ENCODE measurements around the gene TFAP2A.

Gene TFAP2A

DNA sequence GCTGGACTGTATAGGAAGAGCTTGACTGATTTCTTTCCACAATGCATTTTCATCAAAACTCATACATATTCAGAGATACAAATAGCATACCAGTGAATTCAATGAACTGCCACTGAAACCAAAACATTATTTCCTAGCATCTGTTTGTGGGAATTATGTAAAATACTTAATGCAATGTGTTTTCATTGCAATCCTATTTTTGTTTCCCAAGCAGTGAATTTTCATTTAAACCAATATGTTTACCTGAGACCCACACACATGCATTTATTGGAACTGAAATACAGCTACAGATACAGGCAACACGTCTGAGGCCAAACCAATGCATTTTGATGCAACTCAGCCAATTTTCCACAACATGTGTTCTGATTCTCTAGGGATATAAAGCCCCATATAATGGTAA is 33.2 kb upstream of the TFAP2A start (continued):
- TF ChIP-seq, protein P1, sequence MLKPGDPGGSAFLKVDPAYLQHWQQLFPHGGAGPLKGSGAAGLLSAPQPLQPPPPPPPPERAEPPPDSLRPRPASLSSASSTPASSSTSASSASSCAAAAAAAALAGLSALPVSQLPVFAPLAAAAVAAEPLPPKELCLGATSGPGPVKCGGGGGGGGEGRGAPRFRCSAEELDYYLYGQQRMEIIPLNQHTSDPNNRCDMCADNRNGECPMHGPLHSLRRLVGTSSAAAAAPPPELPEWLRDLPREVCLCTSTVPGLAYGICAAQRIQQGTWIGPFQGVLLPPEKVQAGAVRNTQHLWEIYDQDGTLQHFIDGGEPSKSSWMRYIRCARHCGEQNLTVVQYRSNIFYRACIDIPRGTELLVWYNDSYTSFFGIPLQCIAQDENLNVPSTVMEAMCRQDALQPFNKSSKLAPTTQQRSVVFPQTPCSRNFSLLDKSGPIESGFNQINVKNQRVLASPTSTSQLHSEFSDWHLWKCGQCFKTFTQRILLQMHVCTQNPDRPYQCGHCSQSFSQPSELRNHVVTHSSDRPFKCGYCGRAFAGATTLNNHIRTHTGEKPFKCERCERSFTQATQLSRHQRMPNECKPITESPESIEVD (tag by site-specific recombination; IDR thresholded peaks at IDR 0.05), result no peak
- TF ChIP-seq ZNF223 (tag by site-specific recombination; IDR thresholded peaks at IDR 0.05), result no peak
- no peak for TF ChIP-seq ZEB2 (tag by site-specific recombination; IDR thresholded peaks at IDR 0.05)
- TF ChIP-seq, protein P2, sequence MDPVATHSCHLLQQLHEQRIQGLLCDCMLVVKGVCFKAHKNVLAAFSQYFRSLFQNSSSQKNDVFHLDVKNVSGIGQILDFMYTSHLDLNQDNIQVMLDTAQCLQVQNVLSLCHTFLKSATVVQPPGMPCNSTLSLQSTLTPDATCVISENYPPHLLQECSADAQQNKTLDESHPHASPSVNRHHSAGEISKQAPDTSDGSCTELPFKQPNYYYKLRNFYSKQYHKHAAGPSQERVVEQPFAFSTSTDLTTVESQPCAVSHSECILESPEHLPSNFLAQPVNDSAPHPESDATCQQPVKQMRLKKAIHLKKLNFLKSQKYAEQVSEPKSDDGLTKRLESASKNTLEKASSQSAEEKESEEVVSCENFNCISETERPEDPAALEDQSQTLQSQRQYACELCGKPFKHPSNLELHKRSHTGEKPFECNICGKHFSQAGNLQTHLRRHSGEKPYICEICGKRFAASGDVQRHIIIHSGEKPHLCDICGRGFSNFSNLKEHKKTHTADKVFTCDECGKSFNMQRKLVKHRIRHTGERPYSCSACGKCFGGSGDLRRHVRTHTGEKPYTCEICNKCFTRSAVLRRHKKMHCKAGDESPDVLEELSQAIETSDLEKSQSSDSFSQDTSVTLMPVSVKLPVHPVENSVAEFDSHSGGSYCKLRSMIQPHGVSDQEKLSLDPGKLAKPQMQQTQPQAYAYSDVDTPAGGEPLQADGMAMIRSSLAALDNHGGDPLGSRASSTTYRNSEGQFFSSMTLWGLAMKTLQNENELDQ (tag by site-specific recombination; IDR thresholded peaks at IDR 0.05; ENCODE audit: low read depth), result no peak
- TF ChIP-seq ZNF624 (tag by site-specific recombination; IDR thresholded peaks at IDR 0.05), result no peak

DNA sequence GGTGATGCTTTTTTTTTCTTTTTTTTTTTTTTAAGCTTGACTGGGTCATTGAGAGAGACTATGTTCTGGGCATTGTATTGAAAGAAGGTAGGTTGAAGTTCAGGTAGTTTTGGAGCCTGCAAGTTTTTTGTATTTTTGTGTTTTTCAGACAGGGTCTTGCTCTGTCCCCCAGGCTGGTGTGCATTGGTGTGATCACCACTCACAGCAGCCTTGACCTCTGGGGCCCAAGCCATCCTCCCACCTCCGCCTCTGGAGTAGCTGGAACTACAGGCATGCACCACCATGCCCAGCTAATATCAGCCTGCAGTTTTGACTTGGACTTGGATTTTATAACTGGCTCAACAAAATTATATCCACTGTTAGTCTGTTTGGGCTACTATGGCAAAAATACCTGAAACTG is 31.7 kb upstream of the TFAP2A start:
- Histone ChIP-seq H3K9me3 (ENCODE audit: control insufficient read depth, insufficient read depth, low read depth, low read length) (no peaks in the 10 kb centered on the region), H3K36me3 (ENCODE audit: control insufficient read depth in 2 of 2, insufficient read depth in 1 of 2, low read length in 2 of 2) (no peaks in the 10 kb centered on the region), H3K4me1 (ENCODE audit: control insufficient read depth, insufficient read depth, low read length) (no peaks in the 10 kb centered on the region), H3K27ac (ENCODE audit: extremely low read depth, low read depth, low read length) (no peak overlapping the region), H3K4me3 (ENCODE audit: low read depth, low read length) (no peak overlapping the region)
- POLR2A ChIA-PET, result no interaction called here
- CTCF ChIA-PET, result interaction anchor here (0.6 to 1.6 kb wide), 3 partner anchors 19 to 1739 kb away, joined by 3 to 7 read pairs (median 4); no protein-coding TSS in a partner anchor
- TF ChIP-seq EGR2 (tag by site-specific recombination; IDR thresholded peaks at IDR 0.05; ENCODE audit: low read depth), result no peak
- TF ChIP-seq, protein P3, sequence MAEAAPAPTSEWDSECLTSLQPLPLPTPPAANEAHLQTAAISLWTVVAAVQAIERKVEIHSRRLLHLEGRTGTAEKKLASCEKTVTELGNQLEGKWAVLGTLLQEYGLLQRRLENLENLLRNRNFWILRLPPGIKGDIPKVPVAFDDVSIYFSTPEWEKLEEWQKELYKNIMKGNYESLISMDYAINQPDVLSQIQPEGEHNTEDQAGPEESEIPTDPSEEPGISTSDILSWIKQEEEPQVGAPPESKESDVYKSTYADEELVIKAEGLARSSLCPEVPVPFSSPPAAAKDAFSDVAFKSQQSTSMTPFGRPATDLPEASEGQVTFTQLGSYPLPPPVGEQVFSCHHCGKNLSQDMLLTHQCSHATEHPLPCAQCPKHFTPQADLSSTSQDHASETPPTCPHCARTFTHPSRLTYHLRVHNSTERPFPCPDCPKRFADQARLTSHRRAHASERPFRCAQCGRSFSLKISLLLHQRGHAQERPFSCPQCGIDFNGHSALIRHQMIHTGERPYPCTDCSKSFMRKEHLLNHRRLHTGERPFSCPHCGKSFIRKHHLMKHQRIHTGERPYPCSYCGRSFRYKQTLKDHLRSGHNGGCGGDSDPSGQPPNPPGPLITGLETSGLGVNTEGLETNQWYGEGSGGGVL (tag by site-specific recombination; IDR thresholded peaks at IDR 0.05), result no peak
- TF ChIP-seq ZFP3 (tag by site-specific recombination; IDR thresholded peaks at IDR 0.05; ENCODE audit: low read depth), result no peak
- no peak for TF ChIP-seq ZBTB20 (tag by site-specific recombination; IDR thresholded peaks at IDR 0.05)
- TF ChIP-seq, protein P4, sequence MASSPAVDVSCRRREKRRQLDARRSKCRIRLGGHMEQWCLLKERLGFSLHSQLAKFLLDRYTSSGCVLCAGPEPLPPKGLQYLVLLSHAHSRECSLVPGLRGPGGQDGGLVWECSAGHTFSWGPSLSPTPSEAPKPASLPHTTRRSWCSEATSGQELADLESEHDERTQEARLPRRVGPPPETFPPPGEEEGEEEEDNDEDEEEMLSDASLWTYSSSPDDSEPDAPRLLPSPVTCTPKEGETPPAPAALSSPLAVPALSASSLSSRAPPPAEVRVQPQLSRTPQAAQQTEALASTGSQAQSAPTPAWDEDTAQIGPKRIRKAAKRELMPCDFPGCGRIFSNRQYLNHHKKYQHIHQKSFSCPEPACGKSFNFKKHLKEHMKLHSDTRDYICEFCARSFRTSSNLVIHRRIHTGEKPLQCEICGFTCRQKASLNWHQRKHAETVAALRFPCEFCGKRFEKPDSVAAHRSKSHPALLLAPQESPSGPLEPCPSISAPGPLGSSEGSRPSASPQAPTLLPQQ (tag by site-specific recombination; IDR thresholded peaks at IDR 0.05), result no peak
- no peak for TF ChIP-seq OSR2 (tag by site-specific recombination; IDR thresholded peaks at IDR 0.05)
- TF ChIP-seq, protein P5, sequence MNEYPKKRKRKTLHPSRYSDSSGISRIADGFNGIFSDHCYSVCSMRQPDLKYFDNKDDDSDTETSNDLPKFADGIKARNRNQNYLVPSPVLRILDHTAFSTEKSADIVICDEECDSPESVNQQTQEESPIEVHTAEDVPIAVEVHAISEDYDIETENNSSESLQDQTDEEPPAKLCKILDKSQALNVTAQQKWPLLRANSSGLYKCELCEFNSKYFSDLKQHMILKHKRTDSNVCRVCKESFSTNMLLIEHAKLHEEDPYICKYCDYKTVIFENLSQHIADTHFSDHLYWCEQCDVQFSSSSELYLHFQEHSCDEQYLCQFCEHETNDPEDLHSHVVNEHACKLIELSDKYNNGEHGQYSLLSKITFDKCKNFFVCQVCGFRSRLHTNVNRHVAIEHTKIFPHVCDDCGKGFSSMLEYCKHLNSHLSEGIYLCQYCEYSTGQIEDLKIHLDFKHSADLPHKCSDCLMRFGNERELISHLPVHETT (tag by site-specific recombination; IDR thresholded peaks at IDR 0.05), result no peak
- no peak for TF ChIP-seq GLIS2 (tag by site-specific recombination; IDR thresholded peaks at IDR 0.05)
- TF ChIP-seq ZNF146 (tag by site-specific recombination; IDR thresholded peaks at IDR 0.05), result no peak
- TF ChIP-seq, protein P6, sequence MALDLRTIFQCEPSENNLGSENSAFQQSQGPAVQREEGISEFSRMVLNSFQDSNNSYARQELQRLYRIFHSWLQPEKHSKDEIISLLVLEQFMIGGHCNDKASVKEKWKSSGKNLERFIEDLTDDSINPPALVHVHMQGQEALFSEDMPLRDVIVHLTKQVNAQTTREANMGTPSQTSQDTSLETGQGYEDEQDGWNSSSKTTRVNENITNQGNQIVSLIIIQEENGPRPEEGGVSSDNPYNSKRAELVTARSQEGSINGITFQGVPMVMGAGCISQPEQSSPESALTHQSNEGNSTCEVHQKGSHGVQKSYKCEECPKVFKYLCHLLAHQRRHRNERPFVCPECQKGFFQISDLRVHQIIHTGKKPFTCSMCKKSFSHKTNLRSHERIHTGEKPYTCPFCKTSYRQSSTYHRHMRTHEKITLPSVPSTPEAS (tag by site-specific recombination; IDR thresholded peaks at IDR 0.05), result no peak
- TF ChIP-seq ZNF629 (tag by site-specific recombination; IDR thresholded peaks at IDR 0.05), result no peak
- TF ChIP-seq, protein P7, sequence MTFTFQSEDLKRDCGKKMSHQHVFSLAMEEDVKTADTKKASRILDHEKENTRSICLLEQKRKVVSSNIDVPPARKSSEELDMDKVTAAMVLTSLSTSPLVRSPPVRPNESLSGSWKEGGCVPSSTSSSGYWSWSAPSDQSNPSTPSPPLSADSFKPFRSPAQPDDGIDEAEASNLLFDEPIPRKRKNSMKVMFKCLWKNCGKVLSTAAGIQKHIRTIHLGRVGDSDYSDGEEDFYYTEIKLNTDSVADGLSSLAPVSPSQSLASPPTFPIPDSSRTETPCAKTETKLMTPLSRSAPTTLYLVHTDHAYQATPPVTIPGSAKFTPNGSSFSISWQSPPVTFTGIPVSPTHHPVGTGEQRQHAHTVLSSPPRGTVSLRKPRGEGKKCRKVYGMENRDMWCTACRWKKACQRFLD (tag by site-specific recombination; IDR thresholded peaks at IDR 0.05), result no peak
- TF ChIP-seq SETDB1 (IDR thresholded peaks at IDR 0.05; ENCODE audit: insufficient read length, low read length), result no peak
- TF ChIP-seq SCRT1 (tag by site-specific recombination; IDR thresholded peaks at IDR 0.05; ENCODE audit: borderline replicate concordance), result no peak
- TF ChIP-seq, protein P2 (tag by site-specific recombination; IDR thresholded peaks at IDR 0.05; ENCODE audit: low read depth), result no peak
- TF ChIP-seq, protein P8, sequence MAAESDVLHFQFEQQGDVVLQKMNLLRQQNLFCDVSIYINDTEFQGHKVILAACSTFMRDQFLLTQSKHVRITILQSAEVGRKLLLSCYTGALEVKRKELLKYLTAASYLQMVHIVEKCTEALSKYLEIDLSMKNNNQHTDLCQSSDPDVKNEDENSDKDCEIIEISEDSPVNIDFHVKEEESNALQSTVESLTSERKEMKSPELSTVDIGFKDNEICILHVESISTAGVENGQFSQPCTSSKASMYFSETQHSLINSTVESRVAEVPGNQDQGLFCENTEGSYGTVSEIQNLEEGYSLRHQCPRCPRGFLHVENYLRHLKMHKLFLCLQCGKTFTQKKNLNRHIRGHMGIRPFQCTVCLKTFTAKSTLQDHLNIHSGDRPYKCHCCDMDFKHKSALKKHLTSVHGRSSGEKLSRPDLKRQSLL (tag by site-specific recombination; IDR thresholded peaks at IDR 0.05), result no peak
- no peak for TF ChIP-seq ZNF560 (tag by site-specific recombination; IDR thresholded peaks at IDR 0.05; ENCODE audit: borderline replicate concordance)

Measured in HEK293 (cell line).